GM19372 (cell line): ENCODE measurements around the gene ORM2.
"Not testable (repeated sequence)": the region's sequence is repeated elsewhere in the genome, so short reads cannot be mapped to it uniquely, and the experiment has no call there.

Experiments used
- ATAC-seq: cut with Tn5 transposase; IDR thresholded peaks from one replicate; pipeline ENCODE4 v1.9.1; 2021; ENCODE audit warnings: mild to moderate bottlenecking, low read depth, moderate library complexity; ENCODE audit not compliant: unreplicated experiment

Gene ORM2

GRCh38 chr9:114329625-114330022 is at the start of gene ORM2:
ORM2 (plus strand) TSS chr9:114329869; CDS start chr9:114329905, 36 bp downstream.
- ATAC-seq: not testable (repeated sequence)

- ATAC-seq: no peak
Observed at GRCh38 chr9:114280636-114281472, 48.8 kb upstream of the ORM2 start.

GRCh38 chr9:114281473-114282103 is 48.1 kb upstream of the ORM2 start:
- no peak for ATAC-seq

- ATAC-seq: no peak
Observed at GRCh38 chr9:114282104-114282485, 47.6 kb upstream of the ORM2 start.

GRCh38 chr9:114282507-114282906 is 47.2 kb upstream of the ORM2 start:
- no peak for ATAC-seq

- peak; percentile 72 for ATAC-seq
Observed at GRCh38 chr9:114282926-114283325, 46.7 kb upstream of the ORM2 start.

GRCh38 chr9:114283551-114284111 is 46.0 kb upstream of the ORM2 start:
- ATAC-seq: no peak

- no peak for ATAC-seq
Observed at GRCh38 chr9:114284316-114285060, 45.2 kb upstream of the ORM2 start.

GRCh38 chr9:114285166-114285867 is 44.4 kb upstream of the ORM2 start:
- no peak for ATAC-seq

- no peak for ATAC-seq
Observed at GRCh38 chr9:114286146-114286679, 43.5 kb upstream of the ORM2 start.

GRCh38 chr9:114287001-114287762 is 42.5 kb upstream of the ORM2 start:
- no peak for ATAC-seq

GRCh38 chr9:114287763-114288192 is 41.9 kb upstream of the ORM2 start:
- no peak for ATAC-seq

- no peak for ATAC-seq
Observed at GRCh38 chr9:114288193-114289091, 41.2 kb upstream of the ORM2 start.

GRCh38 chr9:114289106-114289505 is 40.6 kb upstream of the ORM2 start:
- ATAC-seq: no peak

GRCh38 chr9:114289571-114290481 is 39.8 kb upstream of the ORM2 start:
- no peak for ATAC-seq

GRCh38 chr9:114290561-114290986 is 39.1 kb upstream of the ORM2 start:
- no peak for ATAC-seq

GRCh38 chr9:114291064-114291474 is 38.6 kb upstream of the ORM2 start:
- ATAC-seq: no peak
